K562 (cell line): ENCODE results near the gene REG3G. TPM values are rescaled to one million over a fixed set of nuclear protein-coding genes. Genes with fewer than 3 reads are reported as not detected.
A peak's percentile ranks its signal among the peaks of the same experiment; 100 is the strongest.
"Not testable (repeated sequence)": the region's sequence is repeated elsewhere in the genome, so short reads cannot be mapped to it uniquely, and the experiment has no call there.

ENCODE experiments used
- ATAC-seq: fragments of 200-7000 bp; cut with Tn5 transposase; 3 replicates; pipeline ENCODE4 v1.9.1; 2020; ENCODE audit warnings: moderate library complexity
- BruUV-seq: library from RNA; stranded (reverse); fragments of 400-500 nt; replicated peaks from 2 replicates; lab custom pipeline; 2021; lab: Mats Ljungman, UMichigan
- CTCF ChIA-PET: fragments of 300-600 bp; formaldehyde crosslinking; extraction: SDS; loops from one replicate; lab custom pipeline; 2021; ENCODE audit warnings: low intra/inter-chr PET ratio; lab: Yijun Ruan, JAX
- POLR2A ChIA-PET: fragments of 300-600, 350-650 bp; sonication (Branson Sonifier 250); formaldehyde crosslinking; extraction: SDS; loops from one replicate; lab custom pipeline; 2021; ENCODE audit warnings: antibody characterized with exemption, inconsistent platforms; lab: Yijun Ruan, JAX
- DNase-seq, 4 experiments: peaks; one replicate each; pipeline versions ENCODE4 v3.0.0 to v3.0.0-alpha.2; 2011 to 2018; ENCODE audit warnings: low spot score in 3 of 4, mixed read lengths in 3 of 4; ENCODE audit errors: extremely low read depth in 1 of 4
- FAIRE-seq: peaks from 2 replicates; lab custom pipeline; 2011; peaks lifted over from hg19 to GRCh38; lab: Jason Lieb, UNC
- H2AFZ ChIP-seq: 2 replicates; pipeline ENCODE4 v1.6.0; 2011; ENCODE audit warnings: low read depth, low read length, control low read depth, inconsistent platforms
- H3K27ac ChIP-seq: fragments of 200-600 bp; 3 replicates; pipeline ENCODE4 v1.8.0; 2011; ENCODE audit warnings: low read depth, mild to moderate bottlenecking, control low read depth, inconsistent platforms, low read length, moderate library complexity, mixed read lengths; ENCODE audit errors: extremely low read depth
- H3K27me3 ChIP-seq, 2 experiments: fragments of 300-600 bp in 1 of 2; 2 replicates in 1 of 2; 3 replicates in 1 of 2; pipeline versions ENCODE4 v1.6.0 to v1.8.0; 2011; ENCODE audit warnings: inconsistent platforms in 2 of 2, low read length in 2 of 2, mild to moderate bottlenecking in 1 of 2, mixed read lengths in 1 of 2, moderate library complexity in 1 of 2; ENCODE audit not compliant: control insufficient read depth in 2 of 2, insufficient read depth in 2 of 2
- H3K36me3 ChIP-seq: fragments of 300-600 bp; 3 replicates; pipeline ENCODE4 v1.8.0; 2011; ENCODE audit warnings: mild to moderate bottlenecking, low read length, inconsistent platforms; ENCODE audit not compliant: control insufficient read depth, insufficient read depth
- H3K4me1 ChIP-seq, 2 experiments: fragments of 200-600 bp in 1 of 2; replicated peaks in 1 of 2; 2 replicates in 1 of 2; 3 replicates in 1 of 2; pipeline versions ENCODE4 v1.5.1 to v1.8.0; 2011; ENCODE audit warnings: inconsistent platforms in 2 of 2, low read length in 2 of 2, mild to moderate bottlenecking in 1 of 2, mixed read lengths in 1 of 2, moderate library complexity in 1 of 2; ENCODE audit not compliant: control insufficient read depth in 2 of 2, insufficient read depth in 2 of 2
- H3K4me2 ChIP-seq: 2 replicates; pipeline ENCODE4 v1.6.1; 2011; ENCODE audit warnings: low read length, control low read depth, inconsistent platforms, mixed read lengths; ENCODE audit not compliant: insufficient read depth
- H3K4me3 ChIP-seq: fragments of 200-600 bp; sonication (generic), shearing (Covaris generic); 2 replicates; pipeline ENCODE4 v1.5.1; 2016; ENCODE audit warnings: control low read depth, inconsistent platforms
- H3K79me2 ChIP-seq: fragments of 200-600 bp; 3 replicates; pipeline ENCODE4 v1.8.0; 2011; ENCODE audit warnings: low read length, inconsistent platforms; ENCODE audit not compliant: control insufficient read depth, insufficient read depth
- H3K9ac ChIP-seq, 2 experiments: 2 replicates each; pipeline versions ENCODE4 v1.6.0 to v1.6.1; 2011; ENCODE audit warnings: low read depth in 2 of 2, low read length in 2 of 2, control low read depth in 1 of 2, inconsistent platforms in 1 of 2, mild to moderate bottlenecking in 1 of 2, mixed read lengths in 1 of 2; ENCODE audit not compliant: insufficient read depth in 1 of 2
- H3K9me1 ChIP-seq: one replicate; pipeline ENCODE4 v1.6.0; 2011; ENCODE audit warnings: inconsistent platforms, mild to moderate bottlenecking, low read length, moderate library complexity; ENCODE audit not compliant: control insufficient read depth, insufficient read depth
- H3K9me3 ChIP-seq: replicated peaks from 2 replicates; pipeline ENCODE4 v1.5.1; 2011; ENCODE audit warnings: low read depth, low read length, inconsistent platforms; ENCODE audit not compliant: control insufficient read depth, insufficient read depth
- H4K20me1 ChIP-seq: replicated peaks from 2 replicates; pipeline ENCODE4 v1.6.1; 2011; ENCODE audit warnings: low read length, inconsistent platforms, mixed read lengths; ENCODE audit not compliant: control insufficient read depth, insufficient read depth
- ARID1B ChIP-seq: fragments of 450-650 bp; IDR thresholded peaks from 2 replicates; pipeline ENCODE4 v1.6.1; 2016; ENCODE audit warnings: antibody characterized with exemption, mild to moderate bottlenecking, inconsistent platforms
- CBFA2T2 ChIP-seq: fragments of 450-650 bp; conservative IDR thresholded peaks from 2 replicates; pipeline ENCODE4 v1.6.1; 2017; ENCODE audit warnings: mild to moderate bottlenecking
- CBFA2T3 ChIP-seq: fragments of 450-650 bp; IDR thresholded peaks from 2 replicates; pipeline ENCODE4 v1.6.1; 2017
- CEBPB ChIP-seq: fragments of 450-650 bp; IDR thresholded peaks from 2 replicates; pipeline ENCODE4 v1.6.1; 2016; ENCODE audit warnings: missing genetic modification characterization, missing compliant biosample characterization
- HDAC1 ChIP-seq, 2 experiments: fragments of 450-650 bp; IDR thresholded peaks; 2 replicates each; pipeline ENCODE4 v1.6.1; 2016 to 2017; ENCODE audit warnings: inconsistent platforms in 1 of 2, mild to moderate bottlenecking in 1 of 2, moderate library complexity in 1 of 2
- KDM1A ChIP-seq, 2 experiments: fragments of 450-650 bp; IDR thresholded peaks; 2 replicates each; pipeline ENCODE4 v1.6.1; 2016; ENCODE audit warnings: mild to moderate bottlenecking in 2 of 2
- KLF1 ChIP-seq: fragments of 450-650 bp; IDR thresholded peaks from 2 replicates; pipeline ENCODE4 v1.6.1; 2016; ENCODE audit warnings: missing genetic modification characterization, missing compliant biosample characterization
- MTA2 ChIP-seq: fragments of 450-650 bp; IDR thresholded peaks from 2 replicates; pipeline ENCODE4 v1.6.1; 2016; ENCODE audit warnings: low read depth
- NCOR1 ChIP-seq: fragments of 450-650 bp; IDR thresholded peaks from 2 replicates; pipeline ENCODE4 v1.6.1; 2016; ENCODE audit warnings: mild to moderate bottlenecking, moderate library complexity
- NRF1 ChIP-seq, 2 experiments: fragments of 450-650 bp; IDR thresholded peaks in 1 of 2; conservative IDR thresholded peaks in 1 of 2; 2 replicates each; pipeline ENCODE4 v1.6.1; 2014; ENCODE audit warnings: mild to moderate bottlenecking in 2 of 2
- SMARCA4 ChIP-seq: fragments of 450-650 bp; IDR thresholded peaks from 2 replicates; pipeline ENCODE4 v1.6.1; 2016
- SMARCE1 ChIP-seq: fragments of 450-650 bp; IDR thresholded peaks from 2 replicates; pipeline ENCODE4 v1.7.1; 2016; ENCODE audit warnings: mild to moderate bottlenecking
- SOX6 ChIP-seq: fragments of 450-650 bp; IDR thresholded peaks from 2 replicates; pipeline ENCODE4 v1.6.1; 2014; ENCODE audit warnings: mild to moderate bottlenecking
- TAL1 ChIP-seq: fragments of 450-650 bp; IDR thresholded peaks from 2 replicates; pipeline ENCODE4 v1.6.1; 2016; ENCODE audit warnings: mild to moderate bottlenecking
- TCF3 ChIP-seq: sonication (generic); formaldehyde crosslinking; IDR thresholded peaks from 2 replicates; pipeline ENCODE4 v1.4.0; 2020; ENCODE audit warnings: mild to moderate bottlenecking, missing genetic modification reagents
- TEAD4 ChIP-seq, 2 experiments: sonication (generic) in 1 of 2; formaldehyde crosslinking in 1 of 2; IDR thresholded peaks; 2 replicates each; pipeline versions ENCODE4 v1.6.1 to v1.8.0; 2012 to 2022; ENCODE audit warnings: borderline replicate concordance in 1 of 2, inconsistent platforms in 1 of 2, low read length in 1 of 2, mild to moderate bottlenecking in 1 of 2, missing genetic modification reagents in 1 of 2
- WGBS: fragments of 100-300 bp; shearing (Covaris generic); methylation state at CpG from one replicate; pipeline ENCODE4 v1.1.6; 2016; ENCODE audit warnings: low coverage, mixed read lengths; ENCODE audit not compliant: insufficient coverage; ENCODE audit errors: missing lambda C conversion rate; 5-methylcytosine and 5-hydroxymethylcytosine counted together
- in situ Hi-C: fragments of 300-500 bp; cut with MboI; formaldehyde crosslinking; loops from 4 replicates; pipeline ENCODE4 v1.15.0; 2018; ENCODE audit warnings: inconsistent platforms, mixed read lengths
- intact Hi-C: fragments of 100-400 bp; cut with micrococcal nuclease; formaldehyde crosslinking; loops from 2 replicates; pipeline ENCODE4 v1.14.2; 2022
- polyA plus RNA-seq, 8 experiments: library from polyadenylated mRNA; depleted of rRNA in 4 of 8; stranded (reverse) in 5 of 8; unstranded in 3 of 8; fragments of >200 nt; fragmentation: Nextera tagmentation in 2 of 8; fragmentation: Illumina TruSeq in 1 of 8; extraction: Ambion mirVana in 2 of 8; extraction: Trizol in 1 of 8; gene quantifications; 2 replicates each; pipeline versions ENCODE4 v1.2.1 to v1.2.3, GENCODE V29; 2011 to 2014; ENCODE audit warnings: inconsistent platforms in 1 of 8, missing spikeins in 1 of 8
- total RNA-seq, 7 experiments: library from RNA; depleted of rRNA in 6 of 7; stranded (reverse); fragments of >200 nt in 6 of 7; fragmentation: Illumina TruSeq in 2 of 7; extraction: Trizol in 2 of 7; gene quantifications; 2 replicates each; pipeline versions ENCODE4 v1.2.1 to v1.2.3, GENCODE V29; 2011 to 2021; ENCODE audit warnings: low replicate concordance in 1 of 7
- TF ChIP-seq, protein P1 (sequence below), 2 experiments: fragments of 450-650 bp; IDR thresholded peaks; 2 replicates each; pipeline ENCODE4 v1.6.1; 2016

Gene REG3G
- total and polyA plus RNA-seq, 9 of the 15 experiments (the other 6 are each of a cell fraction or from before 2014, with no cell fraction given): not detected

DNA sequence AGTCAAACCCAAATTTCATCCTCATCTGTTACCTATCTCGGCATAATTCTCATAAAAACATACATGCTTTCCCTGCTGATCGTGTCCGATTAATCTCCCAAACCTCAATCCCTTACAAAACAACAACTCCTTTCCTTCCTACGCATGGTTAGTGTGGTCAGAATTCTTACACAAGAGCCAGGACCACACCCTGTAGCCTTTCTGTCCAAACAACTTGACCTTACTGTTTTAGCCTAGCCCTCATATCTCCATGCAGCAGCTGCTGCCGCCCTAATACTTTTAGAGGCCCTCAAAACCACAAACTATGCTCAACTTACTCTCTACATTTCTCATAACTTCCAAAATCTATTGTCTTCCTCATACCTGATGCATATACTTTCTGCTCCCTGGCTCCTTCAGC lies 29.3 kb downstream of the REG3G start:
- ATAC-seq; intact Hi-C loops; H3K79me2 ChIP-seq; POLR2A ChIA-PET; H3K4me2 ChIP-seq; H3K9me1 ChIP-seq; H3K27me3 ChIP-seq; H2AFZ ChIP-seq; H3K9ac ChIP-seq; in situ Hi-C loops; H3K27ac ChIP-seq; H3K4me1 ChIP-seq; CTCF ChIA-PET; BruUV-seq; H3K36me3 ChIP-seq; H4K20me1 ChIP-seq; H3K4me3 ChIP-seq; H3K9me3 ChIP-seq; FAIRE-seq; TF ChIP-seq TEAD4 (CRISPR knock-in tag; IDR thresholded peaks at IDR 0.05; ENCODE audit: borderline replicate concordance): not testable (repeated sequence)
- DNase-seq: peak in 1 of 4 experiments; percentile 28
- 0% methylated on average over 5 of the region's 5 CpGs for WGBS
- peak; percentile 32; the same call in 1 of the 2 replicates for TF ChIP-seq SMARCE1
- TF ChIP-seq, protein P1, sequence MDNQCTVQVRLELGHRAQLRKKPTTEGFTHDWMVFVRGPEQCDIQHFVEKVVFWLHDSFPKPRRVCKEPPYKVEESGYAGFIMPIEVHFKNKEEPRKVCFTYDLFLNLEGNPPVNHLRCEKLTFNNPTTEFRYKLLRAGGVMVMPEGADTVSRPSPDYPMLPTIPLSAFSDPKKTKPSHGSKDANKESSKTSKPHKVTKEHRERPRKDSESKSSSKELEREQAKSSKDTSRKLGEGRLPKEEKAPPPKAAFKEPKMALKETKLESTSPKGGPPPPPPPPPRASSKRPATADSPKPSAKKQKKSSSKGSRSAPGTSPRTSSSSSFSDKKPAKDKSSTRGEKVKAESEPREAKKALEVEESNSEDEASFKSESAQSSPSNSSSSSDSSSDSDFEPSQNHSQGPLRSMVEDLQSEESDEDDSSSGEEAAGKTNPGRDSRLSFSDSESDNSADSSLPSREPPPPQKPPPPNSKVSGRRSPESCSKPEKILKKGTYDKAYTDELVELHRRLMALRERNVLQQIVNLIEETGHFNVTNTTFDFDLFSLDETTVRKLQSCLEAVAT (IDR thresholded peaks at IDR 0.05): peak in 1 of 2 experiments; percentile 80; a peak in 2 of 4 replicates
- peak; percentile 46; the same call in 1 of the 2 replicates for TF ChIP-seq SMARCA4
- 0 out of 2 replicates have a peak, but pooled peaks have one; percentile 36 for TF ChIP-seq KLF1 (tag)
- TF ChIP-seq NRF1 (conservative IDR thresholded peaks at IDR 0.05 in 1 of 2, IDR thresholded peaks at IDR 0.05 in 1 of 2): peak in 1 of 2 experiments; percentile 34; a peak in 1 of 4 replicates
- TF ChIP-seq HDAC1 (IDR thresholded peaks at IDR 0.05): 0 out of 4 replicates have a peak, but pooled peaks of 1 of the 2 experiments have one; percentile 30
- TF ChIP-seq MTA2: peak; percentile 58
- peak; percentile 76 for TF ChIP-seq CBFA2T3
- TF ChIP-seq NCOR1: peak; percentile 56; the same call in 1 of the 2 replicates
- peak; percentile 55 for TF ChIP-seq TEAD4 (IDR thresholded peaks at IDR 0.05; ENCODE audit: low read length)
- TF ChIP-seq TCF3 (CRISPR knock-in tag): peak; percentile 73
- peak; percentile 76 for TF ChIP-seq TAL1
- TF ChIP-seq CEBPB (tag): peak; percentile 88
- peak; percentile 55 for TF ChIP-seq CBFA2T2
- peak; percentile 56 to 67; a peak in 3 of 4 replicates for TF ChIP-seq KDM1A (IDR thresholded peaks at IDR 0.05)
- TF ChIP-seq ARID1B: peak; percentile 81
- peak; percentile 80 for TF ChIP-seq SOX6
